ENCODE measurements around the gene NTF3. TPM values are rescaled to one million over a fixed set of nuclear protein-coding genes. Genes with fewer than 3 reads are reported as not detected.

The NTF3 gene
- total RNA-seq, 2 donors from 2014 or later, result not detected

- no peak overlapping the region for H3K4me3 Mint-ChIP-seq
- ATAC-seq (no peak), DNase-seq (no peak)
- peaks cover 27% of the 10 kb centered on the region for H3K27me3 Mint-ChIP-seq
- no peak overlapping the region for H3K27ac Mint-ChIP-seq
- H3K9me3 ChIP-seq (ENCODE audit: control insufficient read depth, low read length, poor library complexity, severe bottlenecking), result no peaks in the 10 kb centered on the region
- no peaks in the 10 kb centered on the region for H3K36me3 Mint-ChIP-seq (ENCODE audit: low read depth)
- no peaks in the 10 kb centered on the region for H3K4me1 Mint-ChIP-seq
These were observed 60.7 kb downstream of the NTF3 start for GRCh38 chr12:5492562-5492961.

- no peak for ATAC-seq
- Mint-ChIP-seq H3K27ac (no peak overlapping the region), H3K36me3 (ENCODE audit: low read depth) (no peaks in the 10 kb centered on the region), H3K4me1 (no peaks in the 10 kb centered on the region), H3K27me3 (peaks cover 31% of the 10 kb centered on the region), H3K4me3 (no peak overlapping the region)
- DNase-seq, result no peak
- H3K9me3 ChIP-seq (ENCODE audit: control insufficient read depth, low read length, poor library complexity, severe bottlenecking), result no peaks in the 10 kb centered on the region
These were observed 61.1 kb downstream of the NTF3 start for GRCh38 chr12:5493018-5493417.

GRCh38 chr12:5494343-5494742 is 62.4 kb downstream of the NTF3 start:
- no peaks in the 10 kb centered on the region for H3K4me1 Mint-ChIP-seq
- peaks cover 2% of the 10 kb centered on the region for H3K36me3 Mint-ChIP-seq (ENCODE audit: low read depth)
- no peak overlapping the region for H3K27ac Mint-ChIP-seq
- no peaks in the 10 kb centered on the region for H3K9me3 ChIP-seq (ENCODE audit: control insufficient read depth, low read length, poor library complexity, severe bottlenecking)
- H3K27me3 Mint-ChIP-seq, result peaks cover 40% of the 10 kb centered on the region
- ATAC-seq (no peak), DNase-seq (no peak)
- no peak overlapping the region for H3K4me3 Mint-ChIP-seq

- Mint-ChIP-seq H3K27ac (no peak overlapping the region), H3K4me3 (no peak overlapping the region), H3K4me1 (no peaks in the 10 kb centered on the region), H3K27me3 (peaks cover 43% of the 10 kb centered on the region), H3K36me3 (ENCODE audit: low read depth) (peaks cover 2% of the 10 kb centered on the region)
- no peaks in the 10 kb centered on the region for H3K9me3 ChIP-seq (ENCODE audit: control insufficient read depth, low read length, poor library complexity, severe bottlenecking)
- DNase-seq, result no peak
- no peak for ATAC-seq
These were observed 65.6 kb downstream of the NTF3 start for GRCh38 chr12:5497329-5498053.

GRCh38 chr12:5498076-5498475 is 66.2 kb downstream of the NTF3 start:
- DNase-seq (no peak), ATAC-seq (no peak)
- peaks cover 2% of the 10 kb centered on the region for H3K36me3 Mint-ChIP-seq (ENCODE audit: low read depth)
- no peak overlapping the region for H3K27ac Mint-ChIP-seq
- no peak overlapping the region for H3K4me3 Mint-ChIP-seq
- no peaks in the 10 kb centered on the region for H3K4me1 Mint-ChIP-seq
- peaks cover 48% of the 10 kb centered on the region for H3K27me3 Mint-ChIP-seq
- H3K9me3 ChIP-seq (ENCODE audit: control insufficient read depth, low read length, poor library complexity, severe bottlenecking), result no peaks in the 10 kb centered on the region

GRCh38 chr12:5498806-5499205 is 66.9 kb downstream of the NTF3 start:
- no peak overlapping the region for H3K4me3 Mint-ChIP-seq

GRCh38 chr12:5499566-5500330 is 67.8 kb downstream of the NTF3 start:
- DNase-seq (no peak), ATAC-seq (no peak)
- peaks cover 2% of the 10 kb centered on the region for H3K36me3 Mint-ChIP-seq (ENCODE audit: low read depth)
- no peaks in the 10 kb centered on the region for H3K4me1 Mint-ChIP-seq
- H3K4me3 Mint-ChIP-seq, result no peak overlapping the region
- no peaks in the 10 kb centered on the region for H3K9me3 ChIP-seq (ENCODE audit: control insufficient read depth, low read length, poor library complexity, severe bottlenecking)
- H3K27me3 Mint-ChIP-seq, result peaks cover 50% of the 10 kb centered on the region
- no peak overlapping the region for H3K27ac Mint-ChIP-seq

More at GRCh38 chr12:5498806-5499205, 66.9 kb downstream of the NTF3 start:
- no peak overlapping the region for H3K27ac Mint-ChIP-seq
- no peaks in the 10 kb centered on the region for H3K9me3 ChIP-seq (ENCODE audit: control insufficient read depth, low read length, poor library complexity, severe bottlenecking)
- H3K36me3 Mint-ChIP-seq (ENCODE audit: low read depth), result peaks cover 2% of the 10 kb centered on the region
- H3K27me3 Mint-ChIP-seq, result peaks cover 50% of the 10 kb centered on the region
- DNase-seq (no peak), ATAC-seq (no peak)
- H3K4me1 Mint-ChIP-seq, result no peaks in the 10 kb centered on the region

GRCh38 chr12:5500331-5500659 is 68.4 kb downstream of the NTF3 start:
- Mint-ChIP-seq H3K4me1 (no peaks in the 10 kb centered on the region), H3K4me3 (no peak overlapping the region), H3K36me3 (ENCODE audit: low read depth) (peaks cover 2% of the 10 kb centered on the region), H3K27ac (no peak overlapping the region), H3K27me3 (peaks cover 50% of the 10 kb centered on the region)
- H3K9me3 ChIP-seq (ENCODE audit: control insufficient read depth, low read length, poor library complexity, severe bottlenecking), result no peaks in the 10 kb centered on the region
- DNase-seq, result no peak
- no peak for ATAC-seq

- ATAC-seq (no peak), DNase-seq (no peak)
- Mint-ChIP-seq H3K4me1 (no peaks in the 10 kb centered on the region), H3K27ac (no peak overlapping the region), H3K27me3 (peaks cover 50% of the 10 kb centered on the region), H3K36me3 (ENCODE audit: low read depth) (no peaks in the 10 kb centered on the region), H3K4me3 (no peak overlapping the region)
- H3K9me3 ChIP-seq (ENCODE audit: control insufficient read depth, low read length, poor library complexity, severe bottlenecking), result no peaks in the 10 kb centered on the region
These were observed 71.9 kb downstream of the NTF3 start for GRCh38 chr12:5503774-5504173.

GRCh38 chr12:5505116-5505515 is 73.2 kb downstream of the NTF3 start:
- peaks cover 41% of the 10 kb centered on the region for H3K27me3 Mint-ChIP-seq
- no peak for ATAC-seq
- H3K4me1 Mint-ChIP-seq, result no peaks in the 10 kb centered on the region
- H3K36me3 Mint-ChIP-seq (ENCODE audit: low read depth), result no peaks in the 10 kb centered on the region
- no peak overlapping the region for H3K27ac Mint-ChIP-seq
- no peak for DNase-seq
- no peak overlapping the region for H3K4me3 Mint-ChIP-seq
- H3K9me3 ChIP-seq (ENCODE audit: control insufficient read depth, low read length, poor library complexity, severe bottlenecking), result no peaks in the 10 kb centered on the region

GRCh38 chr12:5505751-5506150 is 73.8 kb downstream of the NTF3 start:
- H3K36me3 Mint-ChIP-seq (ENCODE audit: low read depth), result no peaks in the 10 kb centered on the region
- H3K4me3 Mint-ChIP-seq, result no peak overlapping the region
- ATAC-seq (no peak), DNase-seq (no peak)
- H3K27me3 Mint-ChIP-seq, result peaks cover 42% of the 10 kb centered on the region
- H3K9me3 ChIP-seq (ENCODE audit: control insufficient read depth, low read length, poor library complexity, severe bottlenecking), result no peaks in the 10 kb centered on the region
- H3K27ac Mint-ChIP-seq, result no peak overlapping the region
- H3K4me1 Mint-ChIP-seq, result no peaks in the 10 kb centered on the region

GRCh38 chr12:5506295-5506694 is 74.4 kb downstream of the NTF3 start:
- H3K9me3 ChIP-seq (ENCODE audit: control insufficient read depth, low read length, poor library complexity, severe bottlenecking), result no peaks in the 10 kb centered on the region
- no peak overlapping the region for H3K27ac Mint-ChIP-seq
- DNase-seq (no peak), ATAC-seq (no peak)
- H3K36me3 Mint-ChIP-seq (ENCODE audit: low read depth), result no peaks in the 10 kb centered on the region
- no peaks in the 10 kb centered on the region for H3K4me1 Mint-ChIP-seq
- H3K4me3 Mint-ChIP-seq, result no peak overlapping the region
- H3K27me3 Mint-ChIP-seq, result peaks cover 48% of the 10 kb centered on the region

GRCh38 chr12:5506821-5507231 is 74.9 kb downstream of the NTF3 start:
- Mint-ChIP-seq H3K27me3 (peaks cover 51% of the 10 kb centered on the region), H3K27ac (no peak overlapping the region), H3K4me3 (no peak overlapping the region), H3K36me3 (ENCODE audit: low read depth) (no peaks in the 10 kb centered on the region), H3K4me1 (no peaks in the 10 kb centered on the region)
- H3K9me3 ChIP-seq (ENCODE audit: control insufficient read depth, low read length, poor library complexity, severe bottlenecking), result no peaks in the 10 kb centered on the region
- ATAC-seq (no peak), DNase-seq (no peak)

All from T-helper 17 cell (primary cell).